NCI-H2171 (cell line): ENCODE measurements around the gene CACNB1.
"Not testable (repeated sequence)": the region's sequence is repeated elsewhere in the genome, so short reads cannot be mapped to it uniquely, and the experiment has no call there.

Source experiments
- DNase-seq: peaks from one replicate; lab custom pipeline; 2025; lab: John Stamatoyannopoulos, UW

Gene CACNB1

DNA sequence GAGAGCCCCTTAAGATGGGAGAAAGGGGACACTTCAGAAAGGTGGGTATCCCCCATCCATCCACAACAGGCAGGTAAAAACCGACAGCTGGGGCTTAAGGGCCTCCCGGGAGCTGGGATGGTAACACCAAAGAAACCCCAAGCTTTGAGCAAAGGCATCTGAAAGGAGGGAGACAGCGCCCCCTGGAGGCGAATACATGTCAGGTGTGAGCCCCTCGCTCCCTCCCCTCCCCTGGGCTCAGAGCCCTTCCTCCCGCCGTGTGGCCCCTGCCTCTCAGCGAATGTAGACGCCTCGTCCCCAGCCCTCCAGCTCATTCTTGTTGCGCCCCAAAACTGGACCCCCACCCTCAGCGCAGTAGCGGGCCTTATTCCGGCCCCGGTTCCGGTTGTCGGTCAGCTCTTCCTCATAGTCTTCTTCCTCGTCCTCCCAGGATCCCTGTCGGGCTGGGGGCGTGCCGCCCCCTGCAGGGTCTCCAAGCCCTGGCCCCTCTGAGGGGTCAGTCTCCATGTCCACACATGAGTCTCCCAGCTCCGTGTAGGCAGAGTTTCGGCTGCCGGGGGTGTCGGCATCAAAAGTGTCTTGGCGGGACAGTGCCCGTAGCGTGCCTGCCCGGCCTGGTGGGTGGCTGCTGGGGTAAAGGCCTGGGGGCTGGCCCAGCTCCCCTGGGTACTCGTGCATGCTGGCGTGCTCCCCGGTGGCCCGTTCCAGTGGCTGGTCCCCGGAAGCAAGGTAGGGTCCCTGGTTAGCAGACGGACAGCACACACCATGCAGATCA lies 22.4 kb downstream of the CACNB1 start:
- peak; percentile 73 for DNase-seq

DNA sequence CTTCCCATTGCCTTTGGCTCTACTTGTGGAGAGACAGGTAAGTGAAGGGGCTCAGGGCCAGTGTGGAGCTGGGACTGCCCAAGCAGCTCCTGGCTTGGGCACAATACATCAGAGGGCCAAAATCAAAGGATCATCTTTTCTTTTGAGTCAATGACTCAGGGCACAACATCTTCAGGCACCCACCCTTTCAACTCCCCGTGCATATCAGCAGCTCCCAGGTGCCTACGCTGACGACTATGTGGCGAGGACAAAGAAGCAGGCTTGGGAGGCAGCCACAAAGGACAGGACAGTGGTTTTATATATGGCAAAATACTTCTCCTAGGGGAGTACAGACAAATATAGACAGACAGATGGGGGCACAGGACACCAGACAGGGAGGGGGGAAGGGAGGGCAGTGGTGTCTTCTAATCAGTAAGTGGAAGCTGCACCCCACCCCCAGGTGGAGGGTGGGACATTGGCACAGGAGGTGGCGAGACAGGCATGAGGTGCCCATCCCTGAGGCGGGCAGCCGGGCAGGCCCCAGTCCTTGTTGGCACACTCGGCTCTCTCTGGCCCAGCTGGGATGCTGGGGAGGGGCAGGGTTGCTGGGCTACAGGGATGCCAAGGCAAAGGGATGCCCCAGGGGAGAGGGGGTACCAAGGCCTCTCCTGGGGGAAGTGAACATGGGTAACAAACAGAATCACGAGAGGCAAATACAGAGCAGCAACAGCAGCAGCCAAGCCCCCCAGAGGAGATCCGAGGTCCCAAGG lies 23.8 kb downstream of the CACNB1 start:
- DNase-seq: no peak

DNA sequence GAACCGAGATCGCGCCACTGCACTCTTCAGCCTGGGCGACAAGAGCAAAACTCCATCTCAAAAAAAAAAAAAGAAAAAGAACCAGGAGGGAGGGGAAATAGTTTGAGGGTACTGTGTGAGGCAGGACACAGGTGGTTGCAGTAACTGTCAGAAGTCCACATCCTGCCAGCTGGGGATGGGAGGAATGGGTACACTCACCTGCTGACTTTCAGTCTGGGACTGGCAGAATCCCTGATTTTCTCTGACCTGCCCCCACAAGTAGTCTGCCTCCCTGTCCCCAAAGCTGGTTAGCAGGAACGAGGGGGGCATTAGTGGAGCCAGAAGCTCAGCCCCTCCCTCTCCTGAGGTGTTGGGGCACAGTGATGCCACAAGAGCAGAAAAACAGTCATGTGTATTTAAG lies 24.4 kb downstream of the CACNB1 start:
- no peak for DNase-seq

DNA sequence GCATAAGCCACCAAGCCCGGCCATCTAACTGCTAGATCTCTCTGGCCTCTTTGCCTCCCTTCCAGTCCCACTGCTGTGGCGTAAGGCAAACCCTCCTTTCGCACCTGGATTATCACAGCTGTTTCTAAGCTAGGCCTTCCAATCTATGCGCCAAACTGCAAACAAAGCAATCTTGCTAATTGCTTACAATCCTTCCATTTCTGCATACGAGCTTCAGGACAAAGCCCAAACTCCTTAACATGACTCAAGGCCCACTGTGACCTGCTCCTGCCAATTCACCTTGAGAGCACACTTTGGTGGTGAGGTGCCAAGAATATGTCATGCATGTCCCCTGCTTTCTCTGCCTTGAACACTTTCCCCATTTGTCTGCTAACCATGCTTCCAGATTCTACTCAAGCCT lies 25.5 kb downstream of the CACNB1 start:
- no peak for DNase-seq

DNA sequence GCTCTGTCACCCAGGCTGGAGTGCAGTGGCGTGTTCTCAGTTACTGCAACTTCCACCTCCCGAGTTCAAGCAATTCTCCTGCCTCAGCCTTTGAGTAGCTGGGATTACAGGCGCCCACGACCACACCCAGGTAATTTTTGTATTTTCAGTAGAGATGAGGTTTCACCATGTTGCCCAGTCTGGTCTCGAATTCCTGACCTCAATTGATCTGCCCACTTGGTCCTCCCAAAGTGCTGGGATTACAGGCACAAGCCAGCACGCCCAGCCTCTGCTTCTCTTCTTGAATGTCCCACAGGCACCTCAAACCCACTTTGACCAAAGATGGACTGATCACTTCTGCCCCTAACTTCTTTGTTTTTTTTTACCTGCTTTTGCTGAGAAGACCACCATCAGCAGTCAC lies 26.9 kb downstream of the CACNB1 start:
- no peak for DNase-seq

DNA sequence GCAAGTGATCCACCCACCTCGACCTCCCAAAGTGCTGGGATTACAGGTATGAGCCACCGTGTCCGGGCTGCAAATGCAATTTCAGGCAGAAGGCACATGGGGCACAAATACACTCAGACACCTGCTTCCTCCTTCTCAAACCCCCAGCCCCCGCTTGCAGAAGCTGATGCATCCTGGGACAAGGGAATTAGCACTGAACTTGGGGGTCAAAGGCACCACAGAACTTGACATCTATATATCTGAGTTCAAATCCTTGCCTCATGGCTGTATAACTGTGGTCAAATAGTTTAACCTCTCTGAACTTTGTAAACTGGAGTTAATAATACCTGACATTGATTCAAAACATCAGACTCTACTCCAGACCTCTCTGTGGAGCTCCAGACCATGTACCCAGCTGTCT lies 27.4 kb downstream of the CACNB1 start:
- no peak for DNase-seq

DNA sequence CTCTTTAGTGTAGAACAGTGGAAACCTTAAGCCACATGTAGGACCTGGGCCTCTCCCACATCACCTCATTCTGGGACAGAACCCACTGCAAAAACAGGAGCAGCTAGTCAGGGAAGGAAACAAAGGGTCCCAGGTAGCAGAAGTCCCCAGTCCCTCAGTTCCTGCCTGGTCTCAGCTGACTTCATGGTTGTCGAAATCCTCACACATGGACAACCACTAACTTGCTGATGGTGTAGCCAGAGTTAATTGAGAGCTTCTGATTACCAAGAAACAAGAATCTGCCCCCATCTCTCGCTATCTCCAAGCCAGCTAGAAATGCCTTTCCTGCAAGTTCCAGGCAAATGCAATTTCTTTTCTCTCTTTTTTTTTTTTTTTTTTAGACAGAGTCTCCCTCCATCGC lies 28.0 kb downstream of the CACNB1 start:
- DNase-seq: no peak

DNA sequence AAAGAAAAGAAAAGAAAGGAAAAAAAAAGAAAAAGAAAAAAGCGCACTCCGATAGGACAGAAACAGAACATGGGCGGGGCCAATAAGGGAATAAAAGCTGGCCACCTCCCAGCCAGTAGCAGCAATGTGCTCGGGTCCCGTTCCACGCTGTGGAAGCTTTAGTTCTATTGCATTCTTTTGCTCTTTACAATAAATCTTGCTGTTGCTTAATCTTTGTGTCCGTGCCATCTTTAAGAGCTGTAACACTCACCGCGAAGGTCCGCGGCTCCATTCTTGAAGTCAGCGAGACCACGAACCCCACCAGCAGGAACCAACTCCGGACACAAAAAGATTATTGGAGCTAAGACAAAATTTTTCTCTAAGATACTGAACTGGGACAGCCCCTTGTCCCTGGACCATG lies 28.4 kb downstream of the CACNB1 start:
- no peak for DNase-seq

DNA sequence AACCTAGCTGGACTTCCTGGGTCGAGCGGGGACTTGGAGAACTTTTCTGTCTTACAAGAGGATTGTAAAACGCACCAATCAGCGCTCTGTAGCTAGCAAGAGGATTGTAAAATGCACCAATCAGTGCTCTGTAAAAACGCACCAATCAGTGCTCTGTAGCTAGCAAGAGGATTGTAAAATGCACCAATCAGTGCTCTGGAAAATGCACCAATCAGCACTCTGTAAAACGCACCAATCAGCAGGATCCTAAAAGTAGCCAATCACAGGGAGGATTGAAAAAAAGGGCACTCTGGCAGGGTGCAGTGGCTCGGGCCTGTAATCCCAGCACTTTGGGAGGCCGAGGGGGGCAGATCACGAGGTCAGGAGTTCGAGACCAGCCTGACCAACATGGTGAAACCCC lies 29.0 kb downstream of the CACNB1 start:
- DNase-seq: not testable (repeated sequence)

DNA sequence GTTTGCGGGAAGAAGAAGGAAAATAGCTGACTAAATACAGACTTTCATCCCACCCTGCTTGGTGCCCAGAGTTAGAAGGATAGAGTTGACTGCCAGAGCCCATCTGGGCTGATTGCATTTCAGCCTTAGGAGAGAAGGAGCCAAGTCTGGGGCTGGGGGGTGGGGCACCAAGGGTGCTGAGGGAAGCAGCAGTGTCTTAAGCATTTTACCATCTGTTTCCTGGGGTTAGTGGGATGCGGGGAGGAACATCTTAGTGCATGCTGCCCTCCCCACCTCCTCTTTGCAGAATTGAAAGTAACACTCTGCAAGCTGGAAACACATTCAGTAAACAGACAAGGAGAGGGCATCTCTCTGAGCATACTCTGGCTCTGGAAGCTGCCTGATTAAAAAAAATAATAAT lies 30.0 kb downstream of the CACNB1 start:
- DNase-seq: peak; percentile 72

DNA sequence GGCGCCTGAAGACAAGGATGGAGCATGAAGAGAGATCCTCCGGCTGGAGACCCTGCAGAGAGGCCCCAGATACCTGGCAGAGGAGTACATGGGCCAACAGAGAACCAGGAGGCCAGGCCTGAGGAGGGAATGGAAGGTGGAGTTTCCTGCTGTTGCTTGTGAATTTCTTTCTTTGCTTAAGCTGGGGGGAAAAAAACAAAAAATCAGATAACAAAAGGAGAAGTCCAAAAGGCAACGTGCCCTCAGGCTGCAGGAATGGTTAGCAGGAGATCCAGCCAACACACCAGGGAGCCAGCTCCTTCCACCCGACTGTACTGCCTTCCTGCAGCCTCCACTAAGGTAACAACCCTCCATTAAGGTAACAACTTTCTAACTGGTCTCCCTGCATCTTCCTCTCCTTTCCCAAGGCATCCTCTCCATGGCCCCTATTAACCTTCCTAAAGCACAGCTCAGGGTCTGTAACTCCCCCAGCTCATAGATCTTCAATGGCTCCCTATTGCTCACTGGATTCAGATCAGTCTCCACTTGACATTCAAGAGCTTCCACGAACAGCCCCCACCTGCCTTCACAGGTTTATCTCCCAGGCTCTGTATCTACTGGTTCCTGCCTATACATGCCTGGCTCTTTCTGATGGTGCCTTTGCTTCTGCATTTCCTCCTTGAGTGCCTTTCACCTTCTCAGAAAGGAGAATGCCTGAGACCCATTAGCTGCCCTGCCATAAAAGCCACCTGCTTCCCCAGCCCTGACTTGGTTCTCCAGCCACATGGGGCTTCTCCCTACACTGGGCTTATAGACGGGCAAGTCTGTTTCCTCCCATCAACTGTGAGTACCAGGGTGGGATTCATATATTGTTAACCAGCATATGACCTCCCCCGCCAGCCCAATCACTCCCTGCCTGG lies 30.8 kb downstream of the CACNB1 start:
- no peak for DNase-seq

DNA sequence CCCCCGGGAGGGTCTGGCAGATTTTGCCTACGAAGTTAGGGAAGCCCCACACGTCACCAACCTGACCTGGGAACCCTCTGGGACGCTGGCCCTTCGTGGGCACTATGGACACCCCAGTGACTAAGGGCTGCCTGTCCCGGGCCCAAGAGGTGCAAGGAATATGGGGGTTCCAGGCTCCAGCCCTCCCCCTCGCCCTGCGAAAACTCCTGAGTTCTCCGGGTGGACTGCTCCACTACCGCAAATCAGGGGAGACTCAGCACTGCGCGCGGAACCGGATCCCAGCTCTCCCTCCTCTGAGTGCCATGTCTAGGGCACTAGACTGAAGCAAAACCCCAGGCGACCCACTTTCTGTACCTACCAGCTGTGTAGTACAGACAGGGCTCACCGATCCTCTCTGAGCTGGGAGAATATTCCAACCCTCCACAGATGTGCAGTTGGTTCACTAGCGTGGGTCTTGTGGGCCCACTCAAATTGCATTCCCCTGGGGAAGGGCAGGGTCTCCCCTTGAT lies 31.6 kb downstream of the CACNB1 start, which contains the start of gene ARL5C:
ARL5C (minus strand) TSS at position 321 of the 509 bp plus-strand sequence. CDS start 401 bp downstream, outside the sequence.
- DNase-seq: no peak

DNA sequence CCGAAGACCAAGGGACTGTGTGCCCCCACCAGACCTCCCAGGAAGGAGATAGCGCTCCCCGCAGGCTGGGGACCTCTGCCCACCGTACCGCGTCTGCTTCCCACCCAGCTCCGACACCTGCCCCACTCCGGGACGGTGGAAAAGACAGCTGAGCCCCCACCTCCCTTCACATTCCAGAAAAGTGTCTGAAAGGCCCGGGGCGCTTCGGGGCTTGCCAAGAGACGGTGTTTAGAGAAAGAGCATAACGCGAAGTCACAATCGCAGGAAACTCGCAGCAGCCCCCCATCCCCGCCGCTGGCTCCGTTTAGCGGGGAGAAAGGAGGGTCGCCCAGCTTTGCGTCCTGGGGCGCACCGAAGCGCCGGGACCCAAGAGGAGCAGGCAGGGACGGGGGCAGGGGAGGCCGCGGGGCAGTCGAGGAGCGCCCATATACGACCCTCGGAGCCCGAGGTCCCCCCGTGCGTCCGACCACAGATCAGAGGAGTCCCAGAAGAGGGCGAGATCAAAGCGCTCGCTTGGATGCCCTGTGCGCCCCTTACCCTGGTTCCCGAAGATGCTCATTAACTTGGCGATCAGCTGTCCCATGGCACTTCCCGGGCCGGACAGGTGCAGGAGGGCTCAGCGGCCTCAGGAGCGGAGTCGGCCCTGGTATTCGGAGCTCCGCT lies 32.2 kb downstream of the CACNB1 start:
- no peak for DNase-seq

DNA sequence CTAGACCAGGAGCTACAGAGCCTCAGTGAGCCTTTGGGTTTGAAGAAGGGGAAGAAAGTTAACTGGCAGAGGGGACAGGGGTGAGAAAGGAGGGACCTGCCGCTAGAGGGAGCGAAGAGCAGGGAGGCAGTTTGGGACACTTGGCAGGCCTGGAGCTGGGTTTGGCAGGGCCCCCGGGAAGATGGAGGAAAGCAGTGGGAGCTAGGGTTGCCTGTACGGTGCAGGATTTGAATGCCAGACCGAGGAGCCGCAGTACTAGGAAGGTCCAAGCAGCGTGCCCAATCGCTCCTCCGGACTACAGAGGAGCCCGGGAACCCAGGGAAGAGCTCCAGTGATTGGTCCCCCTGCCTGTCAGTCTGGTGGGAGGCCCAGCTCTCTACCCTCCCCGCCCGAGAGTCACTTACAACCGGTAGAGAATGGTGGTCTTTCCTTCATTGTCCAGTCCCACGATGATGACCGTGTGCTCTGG lies 32.8 kb downstream of the CACNB1 start:
- peak; percentile 46 for DNase-seq

DNA sequence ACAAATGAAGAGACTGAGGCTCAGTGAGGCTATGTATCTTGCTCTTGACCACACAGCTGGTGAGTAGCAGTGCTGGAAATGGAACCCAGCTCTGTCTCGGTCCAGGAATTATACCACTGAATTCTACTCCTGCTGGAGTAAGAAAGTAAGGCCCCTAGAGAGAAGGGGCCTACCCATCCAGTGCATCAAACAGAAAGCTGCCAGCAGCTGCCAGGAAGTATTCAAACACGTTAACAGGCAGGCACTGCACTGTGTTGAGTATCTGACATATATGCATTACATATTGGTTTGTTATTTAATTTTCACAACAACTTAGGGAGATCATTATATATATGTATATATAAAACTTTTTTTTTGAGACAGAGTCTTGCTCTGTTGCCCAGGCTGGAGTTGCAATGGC lies 35.5 kb downstream of the CACNB1 start:
- no peak for DNase-seq

DNA sequence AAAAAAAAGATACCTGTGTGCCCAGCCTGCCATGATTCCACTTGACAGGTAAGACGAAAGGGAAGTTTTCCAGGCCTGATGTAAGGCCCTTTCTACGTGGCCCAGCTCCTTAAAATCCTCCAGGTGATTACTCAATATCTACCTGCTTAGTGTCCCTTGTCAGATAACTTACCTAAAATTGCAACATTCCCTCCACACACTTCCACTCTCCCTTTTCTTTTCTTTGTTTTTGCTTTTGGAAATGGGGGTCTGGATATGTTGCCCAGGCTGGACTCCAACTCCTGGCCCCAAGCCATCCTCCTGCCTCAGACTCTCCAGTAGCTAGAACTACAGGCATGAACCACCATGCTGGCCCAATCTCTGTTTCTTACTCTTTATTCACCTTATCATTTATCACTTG lies 38.8 kb downstream of the CACNB1 start:
- DNase-seq: no peak

DNA sequence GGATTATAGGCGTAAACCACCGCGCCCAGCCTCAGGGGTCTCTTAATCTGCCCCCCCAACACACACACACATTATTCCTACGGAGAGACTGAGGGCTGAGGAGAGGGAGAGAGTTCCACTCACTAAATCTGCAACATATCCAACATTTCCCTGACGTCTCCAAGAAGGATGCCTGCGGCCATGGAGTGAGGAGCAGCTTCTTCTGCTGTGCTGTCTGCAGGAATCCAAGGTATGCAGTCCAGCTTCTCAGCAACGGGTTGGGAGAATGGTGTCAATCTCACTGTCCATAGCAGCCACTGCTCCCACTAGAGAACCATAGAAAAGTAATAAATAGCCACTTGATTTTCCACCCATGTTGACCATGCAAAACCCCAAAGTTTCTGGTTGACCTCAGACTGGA lies 41.0 kb downstream of the CACNB1 start:
- DNase-seq: no peak

DNA sequence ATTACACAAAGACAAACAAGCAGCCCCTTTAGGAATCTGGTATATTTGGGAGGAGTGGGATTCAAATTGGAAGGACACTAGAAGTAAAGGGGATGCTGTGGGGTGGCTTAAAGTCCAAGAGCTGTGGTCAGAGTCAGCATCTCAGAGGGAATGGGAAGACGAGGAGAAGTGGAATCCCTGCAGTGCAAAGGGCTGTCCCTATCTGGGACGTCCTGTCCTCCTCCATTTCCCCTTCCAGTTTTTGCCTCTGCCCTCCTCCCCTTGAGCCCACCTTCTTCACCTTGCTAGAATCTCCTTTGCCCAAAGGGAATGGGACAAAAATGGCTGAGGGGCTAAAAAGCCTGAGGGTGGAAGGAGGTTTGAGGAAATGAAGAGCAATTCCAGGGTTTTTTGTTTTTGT lies 41.8 kb downstream of the CACNB1 start:
- no peak for DNase-seq

DNA sequence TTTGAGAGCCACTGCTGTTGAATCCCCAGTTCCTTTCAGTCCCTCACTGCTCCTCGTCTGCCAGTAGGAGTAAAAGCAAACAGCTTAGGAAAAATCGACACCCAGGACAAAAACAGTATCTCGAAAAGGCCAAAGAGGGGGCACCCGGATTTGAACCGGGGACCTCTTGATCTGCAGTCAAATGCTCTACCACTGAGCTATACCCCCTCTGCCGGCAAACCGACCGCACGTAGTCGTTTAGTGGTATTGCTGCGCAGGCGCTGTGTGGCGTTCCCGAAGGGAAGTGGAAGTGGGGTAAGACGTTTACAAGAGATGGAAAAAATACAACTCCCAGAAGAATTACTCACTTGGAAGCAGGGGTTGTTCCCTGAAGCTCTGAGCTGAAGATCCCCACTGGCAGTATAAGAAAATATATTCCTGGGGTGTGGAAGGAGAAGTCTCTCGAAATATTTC lies 43.8 kb downstream of the CACNB1 start:
- DNase-seq: peak; percentile 55

DNA sequence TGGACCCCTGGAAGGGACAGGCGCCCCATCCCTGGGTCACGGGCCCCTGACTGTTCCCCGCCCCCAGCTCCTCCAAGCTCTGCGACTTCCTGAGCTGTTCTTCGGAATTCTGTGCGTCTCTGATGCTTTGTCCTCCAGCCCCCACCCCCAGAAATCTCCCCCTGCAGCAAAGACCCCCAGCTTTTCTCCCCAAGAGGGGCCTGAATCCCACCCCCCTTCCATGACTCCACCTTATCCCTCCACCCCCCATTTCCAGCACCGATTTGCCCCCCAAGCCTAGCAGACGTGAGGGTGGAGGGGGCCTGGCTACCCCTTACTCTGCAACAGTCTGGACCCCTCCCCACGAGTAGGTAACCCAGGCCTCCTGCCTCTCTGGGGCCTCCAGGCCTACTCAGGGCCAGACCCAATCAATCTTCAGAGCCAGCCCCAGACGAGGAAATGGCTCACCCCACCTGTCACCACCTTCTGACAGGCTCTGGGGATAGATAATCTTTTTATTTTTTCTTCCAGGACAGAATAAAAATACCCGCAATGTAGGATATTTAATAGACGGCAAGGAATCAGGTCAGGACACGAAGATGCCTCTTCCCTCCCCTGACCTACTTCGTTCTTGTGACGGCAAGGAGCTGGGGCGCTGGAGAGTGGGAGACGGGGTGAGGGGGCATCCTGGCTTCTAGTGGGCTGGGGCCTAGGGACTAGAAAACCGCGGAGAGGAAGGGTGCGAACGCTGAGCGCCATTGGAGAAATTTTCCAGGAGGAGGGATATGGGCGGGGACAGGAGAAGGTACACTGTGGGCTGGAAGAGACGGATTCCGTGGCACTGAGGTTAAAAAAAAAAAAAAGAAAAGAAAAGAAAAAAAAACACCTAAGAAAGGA lies 45.3 kb downstream of the CACNB1 start:
- DNase-seq: peak; percentile 75
